Left kidney (tissue), 2 donors: ENCODE results near the gene RGPD6. TPM values are rescaled to one million over a fixed set of nuclear protein-coding genes. Genes with fewer than 3 reads are reported as not detected.
"Not testable (repeated sequence)": the region's sequence is repeated elsewhere in the genome, so short reads cannot be mapped to it uniquely, and the experiment has no call there.

Experiments used
- DNase-seq: peaks from one replicate; pipeline ENCODE4 v3.0.0-alpha.2; 2013
- polyA plus RNA-seq: library from polyadenylated mRNA; unstranded; fragments of 120-200 nt; gene quantifications from one replicate; pipeline ENCODE4 v1.2.1, GENCODE V29; 2013; ENCODE audit not compliant: insufficient read length

The RGPD6 gene
- polyA plus RNA-seq, 1 donor, result 48.0 TPM

DNA sequence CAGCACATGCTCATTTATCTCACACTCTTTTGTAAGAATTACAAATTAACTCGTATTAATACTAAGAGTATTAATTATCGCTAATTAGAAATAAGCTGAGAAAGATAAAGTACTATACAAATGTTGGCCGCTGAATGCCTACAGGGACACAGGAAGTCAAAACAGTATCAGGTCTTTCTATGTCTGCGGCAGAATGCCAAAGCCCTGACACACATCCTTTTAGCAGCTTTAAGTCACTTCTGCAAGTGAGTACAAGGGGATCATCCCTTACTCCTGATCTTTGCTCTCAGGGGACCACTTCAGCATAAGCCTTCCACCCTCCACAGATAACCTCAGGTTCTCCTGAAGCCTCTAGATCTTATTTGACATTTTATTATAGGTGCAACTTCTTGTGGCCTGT lies 94.3 kb downstream of the RGPD6 start:
- DNase-seq, result not testable (repeated sequence)

DNA sequence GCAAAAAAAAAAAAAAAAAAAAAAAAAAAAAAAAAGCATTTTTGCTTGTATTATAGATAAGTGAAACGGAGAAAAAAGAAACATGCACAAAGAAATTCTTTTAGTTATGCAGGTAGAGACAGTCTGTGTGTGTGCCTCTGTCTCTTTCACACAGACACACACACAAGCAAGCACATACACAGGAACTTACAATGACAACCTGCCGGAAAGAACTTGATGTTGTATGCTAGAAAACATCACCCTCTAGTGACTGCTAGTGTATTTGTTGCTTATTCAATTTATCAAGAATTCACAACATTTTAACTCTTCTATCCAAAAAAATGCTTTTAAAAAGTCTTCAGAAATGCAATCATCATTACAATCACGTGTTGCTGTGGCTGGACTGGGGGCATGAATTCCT lies 95.8 kb downstream of the RGPD6 start:
- not testable (repeated sequence) for DNase-seq

DNA sequence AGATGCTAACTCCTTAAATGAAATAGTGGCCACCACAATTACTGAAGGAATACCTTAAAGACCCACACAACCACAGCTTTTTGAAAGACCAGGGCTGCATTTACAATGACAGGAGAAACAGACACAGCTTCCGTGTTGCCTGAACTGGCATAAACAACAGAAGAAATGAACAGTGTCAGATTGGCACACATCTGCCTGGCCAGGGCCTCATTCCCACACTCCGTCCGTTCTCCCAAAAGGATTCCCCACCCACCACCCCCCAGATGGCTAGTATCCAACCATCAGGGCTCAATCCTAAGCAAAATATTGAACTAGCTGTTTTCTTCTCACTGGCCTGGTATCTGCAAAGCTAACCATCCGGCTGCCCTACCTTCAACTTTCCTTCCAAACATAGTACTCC lies 96.9 kb downstream of the RGPD6 start:
- DNase-seq, result not testable (repeated sequence)

DNA sequence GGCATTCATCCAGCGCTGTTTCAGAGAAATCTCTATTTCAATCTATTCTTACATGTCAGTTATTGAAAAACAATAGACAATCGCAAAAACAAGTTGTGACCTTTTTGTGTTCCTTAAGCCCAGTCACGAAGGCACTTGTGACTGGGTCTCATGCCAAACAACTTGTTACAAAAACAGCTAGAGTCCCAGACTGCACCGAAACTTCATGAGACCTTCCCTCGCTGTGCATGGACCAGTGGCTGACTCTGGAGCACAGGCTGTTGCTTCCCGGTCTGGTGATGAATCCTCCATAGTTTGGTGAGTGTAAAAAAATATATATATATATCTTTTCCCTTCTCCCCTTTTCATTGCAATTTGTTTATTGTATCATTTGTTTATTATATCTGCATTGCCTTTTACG lies 99.7 kb downstream of the RGPD6 start:
- not testable (repeated sequence) for DNase-seq

DNA sequence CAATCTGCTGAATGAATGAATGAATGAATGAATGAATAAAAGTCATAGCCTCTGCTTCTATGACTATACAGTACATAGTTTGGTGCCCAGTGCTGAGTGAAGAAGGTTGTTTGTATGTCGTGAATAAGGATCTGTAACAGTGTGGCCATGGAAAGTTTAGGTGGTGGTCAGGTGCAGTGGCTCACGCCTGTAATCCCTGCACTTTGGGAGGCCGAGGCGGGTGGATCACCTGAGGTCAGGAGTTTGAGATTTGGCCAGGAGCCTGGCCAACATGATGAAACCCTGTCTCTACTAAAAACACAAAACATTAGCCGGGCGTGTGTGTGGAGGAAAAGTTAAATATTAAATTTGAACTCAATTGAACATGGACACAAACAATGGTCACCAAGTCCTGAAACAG lies 100.1 kb downstream of the RGPD6 start:
- DNase-seq, result not testable (repeated sequence)

DNA sequence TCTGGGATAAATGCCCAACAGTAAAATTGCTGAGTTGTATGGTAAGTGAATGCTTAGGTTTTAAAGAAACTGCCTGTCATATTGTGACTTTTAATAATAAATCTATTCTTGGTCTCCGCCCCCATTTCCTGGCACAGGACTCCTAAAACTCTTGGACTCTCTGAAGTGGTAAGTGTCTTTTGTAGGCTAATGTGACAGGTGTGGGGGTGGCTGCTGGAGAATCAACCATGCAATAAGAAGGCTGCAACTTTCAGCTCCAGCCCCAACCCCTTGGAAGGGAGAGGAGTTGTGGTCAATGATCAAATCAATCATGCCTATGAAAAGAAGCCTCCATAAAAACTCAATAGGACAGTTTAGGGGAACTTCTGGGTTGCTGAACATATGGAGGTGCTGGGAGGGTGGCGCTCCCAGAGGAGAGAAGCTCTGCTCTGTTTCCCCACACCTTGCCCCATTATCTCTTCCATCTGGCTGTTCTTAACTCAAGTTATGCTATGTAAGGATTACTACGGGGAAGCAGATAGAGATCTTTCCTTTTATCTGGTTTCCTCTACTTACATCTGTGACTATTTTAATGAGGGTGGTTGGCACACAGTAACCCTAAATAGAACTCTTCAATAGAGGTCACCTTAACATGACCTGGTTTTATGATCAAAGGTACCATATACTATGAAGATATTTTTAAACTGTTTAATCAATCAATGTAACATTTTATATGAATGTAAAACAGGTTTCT lies 101.2 kb downstream of the RGPD6 start:
- DNase-seq, result not testable (repeated sequence)

DNA sequence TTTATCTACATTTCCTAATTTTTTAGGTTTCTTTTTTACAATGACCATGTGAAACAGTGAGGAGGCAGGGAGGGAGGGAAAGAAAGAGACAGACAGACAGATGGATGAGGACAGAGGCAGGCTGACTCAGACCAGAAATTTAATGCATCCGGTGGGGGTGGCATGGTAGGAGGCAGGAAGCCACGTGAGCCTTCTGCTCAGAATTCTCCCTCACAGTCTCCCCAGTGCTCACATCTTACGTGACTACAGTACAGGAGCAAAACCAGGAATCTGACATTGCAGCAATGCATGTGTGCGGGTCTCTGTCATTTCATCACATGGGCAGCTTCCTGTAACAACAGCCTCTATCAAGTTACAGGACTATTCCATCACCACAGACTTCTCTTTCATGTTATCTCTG lies 102.1 kb downstream of the RGPD6 start:
- DNase-seq, result not testable (repeated sequence)

DNA sequence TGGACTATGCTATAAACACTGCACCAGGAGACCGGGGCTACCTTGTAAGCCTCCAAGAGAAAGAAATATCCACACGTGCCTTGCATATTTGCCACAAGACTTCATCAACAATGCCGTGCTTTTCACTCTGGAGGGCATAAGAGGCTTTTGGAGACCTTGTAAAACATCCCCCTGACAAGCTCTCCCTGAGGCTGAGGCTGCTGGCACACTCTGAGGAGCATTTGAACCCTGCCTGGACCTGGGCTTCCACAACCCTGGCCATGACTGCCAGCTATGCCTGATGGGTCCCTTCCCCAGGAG lies 104.0 kb downstream of the RGPD6 start:
- not testable (repeated sequence) for DNase-seq

DNA sequence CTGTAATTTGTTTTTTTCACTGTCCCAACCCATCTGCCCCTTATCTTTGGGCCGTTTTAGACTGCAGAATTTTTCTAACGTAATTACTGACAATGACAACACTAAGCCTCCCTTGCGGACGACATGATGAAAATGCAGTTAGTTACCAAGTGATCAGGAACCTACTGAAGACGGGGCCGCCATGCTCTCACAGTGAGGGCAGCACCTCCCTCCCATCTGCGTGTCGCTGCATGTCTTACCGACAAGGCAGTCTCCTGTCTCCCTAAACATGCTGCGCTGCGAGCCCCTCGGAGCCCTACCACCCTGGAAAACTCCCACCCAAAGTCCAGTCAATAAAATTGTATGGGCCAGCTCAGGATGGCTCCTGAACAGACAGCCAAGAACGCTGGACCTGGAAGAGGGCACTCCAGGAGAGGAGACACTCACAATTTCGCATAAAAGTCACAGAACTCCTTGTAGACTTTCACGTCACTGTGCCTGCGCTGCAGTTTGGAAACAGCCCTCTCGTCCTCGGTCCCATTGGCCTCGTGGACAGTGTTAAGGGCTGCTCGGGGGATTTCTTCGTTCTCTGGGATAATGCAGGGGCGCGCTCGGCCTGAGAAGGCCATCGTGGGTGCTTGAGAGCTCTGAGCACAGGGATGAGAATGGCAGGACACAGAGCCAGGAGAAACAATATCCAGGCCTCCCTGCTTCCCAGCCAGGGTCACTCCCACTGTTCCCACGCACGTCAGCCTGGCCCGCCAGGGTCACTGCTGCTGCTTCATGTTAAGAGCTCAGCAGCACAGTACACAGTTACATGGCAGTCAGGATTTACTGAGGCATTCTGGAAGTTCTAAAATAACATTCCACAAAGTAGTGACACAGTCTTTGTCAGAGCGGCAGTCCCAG lies 104.6 kb downstream of the RGPD6 start, which contains the start of gene LIMS4:
Gene LIMS4 (minus strand): TSS at position 646 of the 888 bp plus-strand sequence. CDS start 38 bp downstream, at position 608.
- not testable (repeated sequence) for DNase-seq

DNA sequence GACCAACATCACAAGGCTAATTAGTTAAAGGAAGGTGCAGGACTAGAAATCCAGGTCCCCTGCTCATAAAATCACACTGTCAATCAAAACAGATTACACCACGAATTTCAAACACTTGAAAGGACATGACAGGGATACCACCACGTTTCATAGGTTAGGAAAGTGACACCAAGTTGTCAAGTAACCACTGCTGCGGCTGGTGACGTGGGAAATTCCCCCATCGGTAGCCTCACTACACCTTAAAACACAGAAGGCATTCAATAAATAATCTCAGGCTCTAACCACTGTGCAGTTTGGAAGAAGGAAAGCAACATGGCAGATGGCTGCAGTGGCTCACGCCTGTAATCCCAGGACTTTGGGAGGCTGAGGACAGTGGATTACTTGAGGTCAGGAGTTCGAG lies 108.1 kb downstream of the RGPD6 start:
- DNase-seq, result not testable (repeated sequence)

DNA sequence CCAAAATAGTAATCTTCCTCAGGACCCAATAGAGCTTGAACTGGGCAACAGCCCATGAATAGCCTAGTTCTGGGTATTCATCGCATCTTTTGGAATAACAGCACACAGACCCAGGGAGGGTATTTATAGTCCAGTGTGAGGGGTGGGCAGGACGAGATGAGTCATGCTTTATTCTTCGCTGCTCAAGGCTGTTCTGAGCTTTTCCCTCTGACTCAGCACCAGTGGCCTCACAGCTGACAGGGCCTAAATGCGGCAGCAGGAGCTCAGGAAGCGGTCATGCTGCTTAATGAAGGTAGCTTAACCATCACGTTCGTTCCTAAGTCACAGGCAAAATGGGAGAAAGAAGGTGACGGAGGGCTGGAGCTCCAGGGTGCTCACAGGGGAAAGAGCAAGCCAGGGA lies 111.7 kb downstream of the RGPD6 start:
- not testable (repeated sequence) for DNase-seq

Other genes starting within 250 kb of the RGPD6 start
- gene LIMS4, start 104.4 kb downstream of the RGPD6 start, polyA plus RNA-seq, result 2.1 TPM
- gene BUB1, start 100.8 kb upstream of the RGPD6 start, polyA plus RNA-seq, result 34.9 TPM
- gene ACOXL, start 155.4 kb upstream of the RGPD6 start, polyA plus RNA-seq, result 1.1 TPM